H4 (cell line): ENCODE data around the gene STK32C. TPM values are rescaled to one million over a fixed set of nuclear protein-coding genes. Genes with fewer than 3 reads are reported as not detected.

Experiments used
- DNase-seq: peaks from one replicate; pipeline ENCODE4 v3.0.0-alpha.2; 2015; ENCODE audit warnings: low spot score
- total RNA-seq: library from RNA; depleted of rRNA; stranded (reverse); fragments of >200 nt; shearing (Covaris generic); gene quantifications from 2 replicates; pipeline ENCODE4 v1.2.3, GENCODE V29; 2014

Gene STK32C
- total RNA-seq, 1 experiment from 2014 or later, result 13.8 TPM

DNA sequence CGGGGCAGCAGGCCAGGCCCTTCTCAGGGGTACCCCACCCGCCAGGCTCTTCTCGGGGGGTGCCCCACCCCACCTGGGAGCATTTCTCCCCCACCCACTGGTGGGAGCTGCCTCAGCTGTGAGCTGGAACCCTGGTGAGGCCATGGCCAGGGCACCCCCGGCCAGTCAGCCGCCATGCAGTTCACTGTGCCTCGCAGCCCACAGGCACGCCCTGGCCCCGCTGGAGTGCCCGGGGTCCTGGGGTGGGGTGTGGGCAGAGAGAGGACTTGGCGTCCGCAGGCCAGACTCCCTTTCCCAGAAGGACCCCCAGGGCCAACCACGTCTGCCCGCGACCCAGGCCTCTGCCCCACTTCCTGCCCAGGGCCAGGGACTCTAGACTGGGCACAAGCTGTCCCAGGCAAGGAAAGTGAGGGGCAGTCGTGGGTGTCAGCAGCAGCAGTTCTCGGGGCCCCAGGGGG is 107.9 kb downstream of the STK32C start:
- no peak for DNase-seq

DNA sequence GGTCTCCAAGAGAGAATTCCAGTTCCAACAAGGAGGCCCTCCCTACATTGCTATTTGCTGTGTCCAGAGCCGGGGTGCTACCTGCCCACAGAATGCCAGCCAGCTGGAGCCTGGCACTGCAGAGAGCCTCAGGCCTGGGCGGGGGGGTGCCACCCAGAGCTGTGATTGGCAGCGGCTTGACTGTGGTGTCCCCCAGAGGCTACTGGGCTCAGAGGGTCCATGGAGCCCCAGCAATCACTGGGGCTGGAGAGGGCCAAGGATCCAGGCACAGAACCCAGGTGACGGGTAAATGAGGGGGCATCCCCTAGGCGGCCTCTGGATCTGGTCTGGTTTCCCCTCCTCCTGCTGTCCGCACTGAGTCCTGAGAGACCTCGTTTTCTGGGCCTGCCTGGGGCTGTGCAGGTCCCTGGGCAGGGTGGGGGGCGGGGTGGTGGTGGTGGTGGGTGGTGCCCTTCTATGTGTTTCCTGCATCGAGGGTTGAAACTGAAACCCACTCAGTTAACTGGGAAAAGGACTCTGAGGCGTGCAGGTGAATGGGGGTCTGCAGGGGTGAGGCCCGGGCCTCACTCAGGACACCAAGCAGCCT is 108.4 kb downstream of the STK32C start:
- no peak for DNase-seq

DNA sequence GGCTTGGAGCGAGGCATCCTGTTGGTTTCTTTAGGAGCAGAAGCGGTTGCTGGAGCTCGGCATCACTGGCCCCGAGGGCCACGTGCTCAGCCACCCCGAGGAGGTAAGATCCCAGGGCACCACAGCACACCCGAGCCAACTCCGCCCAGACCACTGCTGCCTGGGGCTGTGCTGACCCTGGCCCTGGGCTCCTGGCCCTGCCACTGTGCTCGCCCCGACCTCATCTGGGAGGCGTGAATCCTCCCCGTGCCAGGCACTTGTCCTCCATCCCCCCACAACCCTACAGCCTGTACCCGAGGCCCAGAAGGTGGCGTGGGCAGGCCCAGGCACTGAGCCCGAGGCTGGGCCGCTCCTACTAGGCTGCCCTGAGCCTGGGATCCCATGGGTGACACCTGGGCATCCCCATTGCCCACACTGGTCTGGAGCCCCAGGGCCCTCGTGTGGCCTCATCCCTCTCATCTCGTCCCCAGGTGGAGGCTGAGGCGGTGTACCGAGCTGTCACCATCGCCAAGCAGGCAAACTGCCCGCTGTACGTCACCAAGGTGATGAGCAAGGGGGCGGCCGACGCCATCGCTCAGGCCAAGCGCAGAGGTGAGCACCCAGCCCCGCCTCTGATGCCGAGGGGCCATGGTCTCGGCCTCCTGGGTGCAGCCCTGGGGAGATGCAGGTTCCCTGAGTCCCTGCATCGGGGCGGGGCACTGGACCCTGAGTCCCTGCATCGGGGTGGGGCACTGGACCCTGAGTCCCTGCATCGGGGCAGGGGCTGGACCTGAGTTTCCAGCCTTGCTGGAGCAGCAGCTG is 109.2 kb downstream of the STK32C start:
- no peak for DNase-seq

DNA sequence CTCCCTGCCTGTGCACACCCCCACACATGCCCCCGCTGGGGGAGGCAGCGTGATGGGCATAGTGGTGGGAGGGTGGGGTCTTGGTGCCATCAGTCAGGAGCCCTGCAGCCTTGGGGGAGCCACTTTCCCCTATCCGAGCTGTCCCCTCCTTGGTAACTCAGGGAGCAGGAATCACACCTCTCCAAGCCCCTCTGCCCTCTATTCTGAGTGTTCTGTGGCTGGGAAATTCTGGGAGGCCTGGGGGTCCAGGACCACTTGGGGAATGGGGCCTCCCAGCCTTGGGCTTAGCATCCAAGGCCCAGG is 109.7 kb downstream of the STK32C start:
- no peak for DNase-seq

DNA sequence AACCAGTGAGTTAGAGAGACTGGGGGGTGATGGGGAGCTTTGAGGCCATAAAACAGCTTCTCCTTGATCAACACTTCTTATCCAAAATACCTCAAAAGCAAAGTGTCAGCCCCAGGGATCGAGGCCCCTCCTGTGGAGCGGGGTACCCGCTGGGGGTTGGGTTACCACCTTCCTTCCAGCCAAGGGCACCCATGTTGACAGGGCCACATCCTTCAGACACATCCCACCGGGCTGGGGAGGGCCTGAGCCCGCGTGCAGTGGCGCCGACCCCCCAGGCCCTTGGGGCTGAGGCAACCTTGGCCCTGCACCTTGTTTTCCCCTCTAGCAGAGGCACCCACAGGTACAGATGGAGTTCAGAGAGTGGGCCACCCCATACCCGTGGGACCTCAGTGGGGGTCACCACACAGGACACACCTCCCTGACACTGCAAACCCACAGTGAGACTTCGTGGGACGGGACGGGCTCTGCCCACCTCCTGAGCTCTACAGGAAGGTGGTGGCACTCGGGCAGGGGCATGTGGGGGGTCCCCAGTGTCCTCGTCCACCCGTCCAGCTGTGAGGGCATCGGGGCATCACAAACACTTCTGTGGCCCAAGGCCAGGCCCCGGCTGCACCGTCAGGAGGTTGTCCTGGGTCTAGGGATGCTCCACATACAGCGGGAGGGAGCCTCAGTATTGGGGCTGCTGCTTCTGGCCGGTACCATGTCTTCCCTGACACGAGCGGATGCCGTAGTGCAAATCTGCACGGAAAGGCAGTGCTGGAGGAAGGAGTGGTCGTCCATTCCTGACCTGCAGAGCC is 110.3 kb downstream of the STK32C start:
- DNase-seq, result no peak

DNA sequence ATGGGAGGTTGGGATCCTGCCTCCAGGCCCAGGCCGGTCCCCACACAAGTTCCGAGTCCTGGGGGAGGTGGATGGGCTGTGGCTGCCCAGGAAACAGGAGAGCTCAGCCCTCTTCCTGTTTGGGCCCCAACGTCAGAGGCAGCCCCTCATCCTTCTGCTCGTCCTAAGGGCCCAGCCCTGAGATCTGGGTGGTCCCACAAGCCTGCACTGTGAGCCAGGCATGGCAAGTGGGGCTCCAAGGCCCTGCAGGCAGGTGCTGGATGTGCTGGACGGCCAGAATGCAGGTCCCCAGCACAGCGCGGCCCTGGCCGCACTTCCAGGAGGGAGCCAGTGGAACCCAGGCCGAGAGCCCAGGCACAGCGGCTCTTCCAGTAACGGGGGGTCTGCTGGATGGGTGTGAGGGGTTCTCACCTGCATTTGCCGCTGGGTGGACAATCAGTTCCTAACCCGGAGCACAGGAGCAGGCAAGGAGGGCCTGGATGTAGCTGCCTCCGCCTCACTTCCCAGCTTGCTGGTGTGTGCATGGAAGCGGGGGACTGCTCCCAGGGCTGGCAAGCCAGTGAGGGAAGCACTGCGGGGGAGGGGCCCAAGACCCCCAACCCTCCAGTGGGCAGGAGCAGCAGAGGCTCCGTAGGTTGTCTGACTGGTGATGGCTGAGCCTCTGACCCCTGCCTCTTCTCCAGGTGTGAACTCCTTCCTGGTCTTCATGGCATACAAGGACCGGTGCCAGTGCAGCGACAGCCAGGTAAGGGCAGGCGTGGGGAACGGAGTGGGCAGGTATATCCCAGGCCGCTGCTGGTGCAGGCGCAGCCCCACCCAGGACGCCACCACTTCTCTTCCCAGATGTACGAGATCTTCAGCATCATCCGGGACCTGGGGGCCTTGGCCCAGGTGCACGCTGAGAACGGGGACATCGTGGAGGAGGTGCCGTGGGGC is 111.3 kb downstream of the STK32C start:
- DNase-seq, result no peak

DNA sequence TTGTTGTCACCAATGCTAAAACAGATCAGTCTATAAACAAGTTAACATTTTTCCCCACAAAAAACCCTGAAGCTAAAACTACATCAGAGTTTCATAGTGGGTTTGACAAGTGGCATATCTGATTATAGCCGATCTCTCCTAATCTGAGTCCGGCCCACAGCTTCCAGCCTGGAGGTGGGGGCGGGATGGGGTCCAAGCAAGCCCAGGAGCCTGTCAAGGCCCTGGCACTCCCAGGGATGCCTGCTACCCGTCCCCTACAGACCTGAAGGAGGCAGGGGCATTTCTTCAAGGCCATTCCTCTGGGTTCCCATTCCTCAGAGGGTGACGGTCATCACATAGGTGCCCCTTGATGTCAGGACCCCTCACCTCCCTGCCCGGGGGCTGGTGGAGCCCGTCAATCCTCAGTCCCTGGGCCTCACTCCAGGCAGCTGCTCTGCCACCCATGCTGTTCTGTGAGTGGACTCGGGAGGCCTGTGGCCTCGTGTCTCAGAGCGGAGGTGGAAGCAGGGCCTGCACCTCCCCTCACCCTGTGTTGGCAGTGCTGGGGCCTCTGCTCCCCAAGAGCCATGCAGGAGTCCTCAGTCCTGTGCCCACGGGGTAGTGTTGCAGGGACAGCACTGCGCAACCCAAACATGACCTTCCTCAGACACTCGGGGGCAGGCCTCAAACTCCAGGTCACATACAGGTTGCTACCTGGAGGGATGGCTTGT is 112.2 kb downstream of the STK32C start:
- DNase-seq, result no peak

DNA sequence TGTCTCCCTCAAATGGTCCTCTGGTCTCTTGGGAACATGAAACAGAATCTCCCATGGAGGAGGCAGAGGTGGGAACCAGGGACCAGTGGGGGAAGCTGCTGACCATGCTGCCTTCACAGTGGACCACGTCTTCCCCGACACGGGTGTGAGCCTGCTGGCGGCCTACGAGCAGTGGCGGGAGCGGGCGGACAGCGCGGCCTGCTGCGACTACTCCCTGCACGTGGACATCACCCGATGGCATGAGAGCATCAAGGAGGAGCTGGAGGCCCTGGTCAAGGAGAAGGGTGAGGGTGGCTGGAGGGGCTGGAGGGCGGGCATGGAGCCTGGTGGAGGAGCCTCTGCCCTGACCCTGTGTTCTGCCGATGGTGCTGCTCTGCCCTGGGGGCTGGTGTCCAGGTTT is 113.0 kb downstream of the STK32C start:
- DNase-seq, result no peak

DNA sequence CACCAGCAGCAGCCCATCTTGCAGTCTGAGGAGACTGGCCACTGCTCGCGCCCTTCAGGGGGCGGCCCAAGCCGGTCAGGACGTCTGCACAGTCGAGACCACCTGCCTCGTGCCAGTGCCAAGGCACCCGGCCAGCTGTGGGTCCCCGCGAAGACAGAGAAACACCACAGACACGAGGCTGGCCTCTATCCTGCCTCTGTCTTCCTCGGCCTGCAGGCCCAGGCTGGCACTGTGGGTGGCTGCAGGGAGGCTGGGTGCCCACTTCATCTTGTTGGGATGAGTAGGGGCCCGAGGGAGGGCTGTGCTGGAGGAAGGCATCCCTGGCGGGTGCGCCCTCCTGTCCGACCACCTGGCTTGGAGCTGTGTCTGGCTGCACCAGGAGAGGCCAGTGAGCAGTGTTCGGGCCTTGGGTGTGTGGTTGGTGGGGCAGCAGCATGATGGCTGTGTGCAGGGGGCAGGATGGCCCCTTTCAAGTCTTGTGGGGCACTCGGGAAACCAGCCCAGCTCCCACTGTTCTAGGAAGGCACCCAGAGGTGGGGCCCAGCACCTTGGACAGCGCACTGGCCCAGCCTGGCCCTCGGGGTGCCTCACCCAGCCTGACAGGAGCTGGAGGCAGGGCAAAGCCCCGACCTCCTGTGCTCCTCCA is 113.7 kb downstream of the STK32C start:
- DNase-seq, result no peak

DNA sequence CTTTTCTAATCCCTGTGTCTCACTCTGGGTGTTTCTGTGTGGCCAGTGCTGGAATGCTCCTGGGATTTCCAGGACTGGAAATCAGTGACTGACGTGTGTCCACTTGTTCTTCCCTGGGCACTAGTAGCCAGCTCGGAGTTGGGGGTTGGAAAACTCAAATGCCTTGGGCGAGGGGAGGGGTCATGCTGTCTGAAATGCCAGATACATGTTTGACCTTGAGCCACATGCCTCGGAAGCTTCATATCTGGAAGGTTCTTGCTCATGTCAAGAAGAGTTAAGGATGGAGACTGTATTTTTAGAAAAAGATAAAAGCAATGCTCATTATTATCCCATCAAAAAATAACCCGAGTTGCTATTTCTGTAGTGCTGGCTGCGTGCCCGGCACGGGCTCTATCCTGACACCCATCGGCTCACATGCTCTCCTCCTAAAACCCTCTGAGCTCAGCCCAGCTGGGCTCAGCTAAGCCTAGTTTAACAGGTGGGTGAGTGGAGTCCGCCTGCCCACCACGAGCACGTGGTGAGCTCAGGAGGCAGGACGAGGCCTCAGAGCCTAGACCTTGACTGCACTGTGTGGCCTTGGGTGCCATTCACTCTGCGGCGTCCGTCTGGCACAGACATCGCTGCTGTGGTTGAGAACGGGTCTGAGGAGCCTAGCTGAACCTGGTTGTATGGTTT is 114.6 kb downstream of the STK32C start:
- no peak for DNase-seq

DNA sequence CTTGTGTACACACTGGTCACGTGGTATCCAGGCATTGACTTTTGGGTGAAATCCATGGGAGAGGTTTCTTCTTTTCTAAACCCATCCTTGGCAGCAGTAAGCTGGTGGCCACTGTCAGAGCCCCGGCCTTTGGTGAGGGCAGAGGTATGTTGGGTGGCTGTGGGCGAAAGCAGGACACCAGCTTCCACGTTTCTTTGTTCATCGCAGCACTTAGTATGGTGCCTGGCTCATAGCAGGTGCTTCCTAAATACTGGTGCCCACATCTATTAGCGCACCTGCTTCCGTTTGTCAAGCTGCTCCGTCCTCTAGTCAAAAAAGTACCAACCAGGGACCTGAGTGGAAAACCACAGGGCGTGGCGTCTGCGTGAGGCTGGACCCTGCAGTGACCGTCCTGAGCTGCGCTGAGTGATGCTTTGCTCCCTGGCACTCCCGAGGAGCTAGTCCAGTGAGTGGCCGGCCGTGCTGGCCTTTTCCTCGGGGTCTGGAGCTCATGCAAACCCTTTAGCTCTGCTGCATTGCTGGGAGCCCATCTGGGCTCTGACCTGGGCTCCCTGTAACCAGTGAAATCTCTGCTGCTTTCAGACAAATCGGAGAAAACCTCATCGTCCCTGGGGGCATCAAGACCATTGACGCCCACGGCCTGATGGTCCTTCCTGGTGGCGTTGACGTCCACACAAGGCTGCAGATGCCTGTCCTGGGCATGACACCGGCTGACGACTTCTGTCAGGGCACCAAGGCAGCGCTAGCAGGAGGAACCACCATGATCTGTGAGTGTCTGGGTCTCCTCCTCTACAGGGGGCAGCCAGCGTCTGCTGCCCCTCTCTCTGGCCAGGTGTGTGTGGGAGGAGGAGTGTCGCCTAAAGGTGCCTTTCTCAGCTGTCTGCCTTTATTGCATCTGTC is 115.4 kb downstream of the STK32C start:
- no peak for DNase-seq

DNA sequence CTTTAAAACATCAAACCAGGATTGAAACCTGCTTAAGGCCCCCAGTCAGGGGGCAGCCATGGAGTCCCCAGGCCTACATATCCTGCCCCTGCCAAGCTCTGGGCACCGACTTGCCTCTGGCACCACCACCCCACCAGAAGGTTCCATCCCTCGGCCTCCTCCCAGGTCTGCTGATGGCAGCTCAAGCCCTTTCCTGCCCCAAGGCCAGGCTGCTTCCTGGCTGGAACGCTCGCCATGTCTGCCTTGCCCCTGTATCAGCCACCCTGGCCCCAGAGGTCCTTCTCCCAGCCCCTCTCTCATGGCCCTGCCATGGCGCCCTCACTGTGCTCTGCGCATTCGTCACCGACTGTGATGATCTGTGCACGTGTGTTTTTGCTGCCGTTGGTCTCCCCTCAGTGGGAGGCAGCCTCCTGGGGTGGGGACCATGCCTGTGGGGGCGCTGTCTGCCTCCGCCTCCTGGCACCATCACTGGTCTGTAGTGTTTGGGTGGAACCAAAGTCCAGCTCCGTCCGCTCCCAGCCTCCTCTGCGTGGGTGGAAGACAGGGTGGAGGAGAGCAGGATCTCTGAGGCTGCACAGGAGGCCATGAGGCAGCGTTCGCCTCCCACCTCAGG is 117.8 kb downstream of the STK32C start:
- DNase-seq, result no peak

DNA sequence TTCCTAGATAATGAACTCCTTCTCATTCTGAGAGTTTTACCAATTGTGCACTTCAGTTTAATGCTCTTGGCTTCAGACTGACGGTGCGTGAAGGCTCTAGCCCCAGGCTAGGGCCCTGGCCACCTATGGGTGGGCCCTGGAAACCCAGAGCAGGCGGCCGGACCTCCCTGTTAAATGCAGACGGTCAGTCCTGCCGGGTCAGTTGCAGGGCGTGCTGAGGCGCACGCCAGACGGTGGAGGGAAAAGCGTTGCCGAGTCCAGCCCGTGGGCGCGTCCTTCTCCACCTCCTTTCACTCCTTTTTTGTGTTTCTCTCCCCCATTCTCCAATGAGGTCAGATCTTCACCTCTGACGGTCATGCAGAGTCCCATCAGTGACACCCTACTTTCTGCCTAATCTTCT is 118.7 kb downstream of the STK32C start:
- no peak for DNase-seq

DNA sequence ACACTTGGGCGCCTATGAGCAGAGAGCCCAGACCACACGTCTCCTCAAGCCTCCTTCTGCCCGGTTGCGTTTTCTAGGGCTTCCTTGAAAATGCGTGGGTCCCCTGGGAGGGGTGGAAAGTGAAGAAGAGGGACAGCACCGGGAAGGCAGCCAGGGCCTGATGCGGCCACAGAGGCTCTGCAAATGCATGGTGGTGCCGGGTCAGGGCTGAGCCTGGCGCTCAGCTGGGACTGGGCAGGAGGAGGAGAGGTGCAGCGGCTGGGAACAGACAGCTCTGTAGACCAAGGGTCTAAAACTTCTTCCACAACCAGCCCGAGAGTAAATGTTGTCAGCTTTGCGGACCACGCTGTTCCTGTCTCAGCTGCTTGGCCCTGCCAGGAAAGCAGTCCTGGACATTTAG is 119.4 kb downstream of the STK32C start:
- no peak for DNase-seq

DNA sequence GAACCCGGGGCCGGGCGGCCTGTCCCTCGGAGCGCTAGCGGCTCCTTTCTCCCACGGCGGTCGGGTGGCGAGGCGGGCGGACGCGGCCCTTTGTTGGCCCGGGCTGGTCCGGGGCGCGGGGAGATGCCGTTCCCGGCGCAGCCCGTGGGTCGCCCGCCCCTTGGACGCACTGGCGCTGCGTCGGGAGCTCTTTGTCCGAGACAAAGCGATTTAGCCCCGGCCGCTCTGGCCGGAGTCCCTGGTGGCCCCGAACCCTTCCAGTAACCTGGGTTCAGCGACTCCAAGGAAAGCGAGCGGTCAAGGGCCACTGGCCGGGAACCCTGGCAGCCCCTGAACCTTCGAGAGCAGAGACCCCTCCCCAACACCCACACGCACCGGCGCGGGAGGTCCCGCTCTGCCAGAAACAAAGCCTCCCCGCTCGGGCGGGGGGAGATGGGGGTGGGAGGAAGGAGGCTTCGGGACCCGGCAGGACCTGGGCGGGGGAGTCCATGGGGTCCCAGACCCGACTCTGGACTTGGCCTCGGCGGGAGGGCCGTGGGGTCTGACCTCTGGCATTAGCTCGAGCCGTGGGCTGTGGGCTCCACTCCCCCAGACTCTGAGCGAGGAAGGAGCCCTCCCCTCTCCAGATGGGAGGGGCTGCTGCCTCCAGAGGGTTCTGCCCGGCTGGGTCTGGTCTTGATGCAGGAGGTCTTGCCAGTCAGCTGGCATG is 120.2 kb downstream of the STK32C start:
- no peak for DNase-seq

DNA sequence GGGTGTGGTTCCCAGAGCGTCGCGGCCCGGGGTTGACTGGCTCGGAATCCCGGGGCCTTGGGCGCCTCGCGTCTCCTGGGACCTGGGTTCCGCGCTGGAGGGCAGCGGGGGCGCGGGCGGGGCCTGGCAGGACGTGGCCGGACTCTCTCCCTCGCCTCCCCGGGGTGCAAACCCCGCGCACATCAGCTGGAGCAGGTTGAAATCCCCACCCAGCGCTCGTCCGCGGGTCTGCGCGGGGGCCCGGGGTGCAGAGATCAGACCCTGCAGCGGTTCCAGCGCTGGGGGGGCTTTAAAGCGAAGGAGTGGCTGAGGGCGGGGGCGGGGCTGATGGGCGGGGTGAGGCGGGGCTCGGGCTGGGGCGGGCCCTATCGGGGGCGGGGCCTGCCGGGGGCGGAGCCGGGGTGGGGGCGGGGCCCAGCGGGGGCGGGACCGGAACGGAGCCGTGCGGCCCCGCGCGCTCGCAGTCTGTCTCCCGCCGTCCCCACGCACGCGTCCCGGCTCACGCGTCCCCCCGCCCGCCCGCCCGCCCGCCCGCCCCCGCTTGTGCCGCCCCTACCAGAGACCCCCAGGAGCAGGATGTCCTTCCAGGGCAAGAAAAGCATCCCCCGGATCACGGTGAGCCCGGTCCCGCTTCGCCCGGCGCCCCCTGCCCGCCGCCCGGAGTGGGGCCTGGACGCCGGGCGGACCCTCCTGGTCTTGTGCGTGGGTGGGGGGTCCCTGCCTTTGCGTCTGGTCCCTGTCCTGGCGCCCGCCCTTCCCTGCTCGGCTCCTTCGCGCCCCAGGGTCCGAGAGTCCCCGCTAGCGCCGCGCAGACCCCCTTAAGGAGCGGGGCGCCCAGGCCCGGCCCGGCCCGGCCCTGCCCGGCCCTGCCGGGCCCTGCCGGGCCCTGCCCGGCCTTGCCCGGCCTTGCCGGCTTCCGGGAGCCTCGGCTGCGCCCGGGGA is 121.0 kb downstream of the STK32C start, which contains the start of gene DPYSL4:
TSS of gene DPYSL4 (plus strand) at position 461 of the 942 bp plus-strand sequence. CDS start at position 577, 116 bp downstream.
- DNase-seq, result no peak
